NT2/D1 (cell line): ENCODE data around the gene CLUH.

ENCODE experiments used
- YY1 ChIP-seq: IDR thresholded peaks from 2 replicates; pipeline ENCODE4 v1.6.1; 2011; ENCODE audit not compliant: insufficient read length, insufficient read depth
- ZNF274 ChIP-seq: IDR thresholded peaks from 2 replicates; pipeline ENCODE4 v1.6.1; 2011; ENCODE audit warnings: mild to moderate bottlenecking, low read depth, low read length

- TF ChIP-seq YY1 (no peak), ZNF274 (no peak)
These were observed 19.4 kb downstream of the CLUH start for GRCh38 chr17:2691965-2692780.
